ENCODE measurements around the gene ZNF326. TPM values are rescaled to one million over a fixed set of nuclear protein-coding genes. Genes with fewer than 3 reads are reported as not detected.

The ZNF326 gene
- total and polyA plus RNA-seq, 2 of the 8 experiments (the other 6 are each of a cell fraction or from before 2014, with no cell fraction given): 12.2 to 30.6 TPM

DNA sequence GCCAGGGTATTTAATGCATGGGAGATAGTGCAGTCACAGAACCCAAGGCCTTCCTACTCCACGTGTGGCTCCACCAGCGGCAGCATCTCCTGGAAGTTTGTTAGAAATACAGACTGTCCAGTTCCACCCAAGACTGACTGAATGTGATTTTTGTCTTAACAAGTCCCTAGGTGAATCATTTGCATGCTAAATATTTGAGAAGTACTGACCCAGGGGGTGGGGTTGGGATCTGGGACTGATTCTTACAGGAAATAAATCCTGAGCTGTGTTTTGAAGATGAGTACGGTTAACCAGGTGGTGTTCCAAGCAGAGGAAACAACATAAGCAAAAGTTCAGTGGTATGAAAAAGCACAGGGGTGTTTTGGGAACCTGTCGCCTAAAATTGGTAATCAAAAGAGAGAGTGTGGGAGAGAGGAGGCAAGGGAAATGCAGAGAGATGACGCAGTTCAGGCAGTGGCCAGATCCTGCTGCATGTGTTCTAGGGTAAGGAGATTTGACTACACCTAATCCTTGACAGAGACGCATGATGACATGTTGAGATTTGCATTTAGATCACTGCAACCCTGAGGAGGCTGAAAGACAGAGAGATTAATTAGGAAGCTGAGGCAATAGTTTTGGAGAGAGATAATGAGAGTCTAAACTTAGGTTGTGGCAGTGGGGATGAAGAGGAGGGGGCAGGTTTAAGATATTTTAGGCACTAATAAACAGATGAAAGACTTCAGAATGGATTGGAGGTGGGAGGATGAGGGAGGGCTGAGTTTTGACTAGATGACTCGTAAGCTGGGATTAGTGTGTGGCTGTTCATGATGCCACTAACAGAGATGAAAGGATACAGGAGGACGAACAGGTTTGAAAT is 3.7 kb upstream of the ZNF326 start:
- no peak overlapping the region for H3K9ac ChIP-seq (replicated peaks in 1 of 4; ENCODE audit: extremely low read depth in 1 of 4, low read depth in 3 of 4, low read length in 3 of 4)
- no peaks in the 10 kb centered on the region for H3K36me3 ChIP-seq (ENCODE audit: control insufficient read depth in 2 of 4, insufficient read depth in 4 of 4, low read length in 3 of 4)
- ChIA-PET CTCF (ENCODE audit: partially characterized antibody) (interaction anchor here (0.9 to 9.6 kb wide), 10 partner anchors 10 to 211 kb away, joined by 3 to 78 read pairs (median 4); no protein-coding TSS in a partner anchor), POLR2A (ENCODE audit: partially characterized antibody) (interaction anchor here (1.2 kb wide), 1 partner anchor 169 kb away, joined by 4 read pairs; no protein-coding TSS in a partner anchor)
- no peak overlapping the region for H4K8ac ChIP-seq (ENCODE audit: extremely low read depth, insufficient read depth, low read length)
- no peak overlapping the region for H2BK15ac ChIP-seq (ENCODE audit: low read length)
- no peaks in the 10 kb centered on the region for H3K79me1 ChIP-seq (ENCODE audit: low read depth, low read length)
- no peak overlapping the region for H3K56ac ChIP-seq (replicated peaks; ENCODE audit: insufficient read length, low read depth, low read length)
- no peak overlapping the region for H4K91ac ChIP-seq (replicated peaks; ENCODE audit: insufficient read length, low read length)
- H3K4ac ChIP-seq (replicated peaks; ENCODE audit: insufficient read length, low read depth, low read length): no peak overlapping the region
- H3K27me3 ChIP-seq (replicated peaks in 1 of 4; ENCODE audit: control insufficient read depth in 3 of 4, extremely low read depth in 1 of 4, insufficient read depth in 3 of 4, low read length in 3 of 4): no peaks in the 10 kb centered on the region
- no peak overlapping the region for H2BK20ac ChIP-seq (ENCODE audit: low read length)
- H2AFZ ChIP-seq (ENCODE audit: low read length): no peak overlapping the region
- no peak overlapping the region for H2AK5ac ChIP-seq (ENCODE audit: low read depth, low read length)
- H4K20me1 ChIP-seq (replicated peaks in 1 of 2; ENCODE audit: control insufficient read depth in 1 of 2, insufficient read depth in 2 of 2, low read length in 2 of 2): no peaks in the 10 kb centered on the region
- TF ChIP-seq RBBP5 (IDR thresholded peaks at IDR 0.05; ENCODE audit: borderline replicate concordance, low read depth, low read length) (no peak), CHD2 (IDR thresholded peaks at IDR 0.05; ENCODE audit: low read length) (no peak), SAP30 (IDR thresholded peaks at IDR 0.05; ENCODE audit: insufficient read depth, insufficient replicate concordance, low read length) (no peak), SRF (IDR thresholded peaks at IDR 0.05; ENCODE audit: low read depth, low read length) (no peak), KDM1A (IDR thresholded peaks at IDR 0.05; ENCODE audit: borderline replicate concordance, low read length) (no peak), SP2 (IDR thresholded peaks at IDR 0.05; ENCODE audit: low read length) (no peak), EP300 (IDR thresholded peaks at IDR 0.05; ENCODE audit: borderline replicate concordance in 1 of 2, low read depth in 2 of 2, low read length in 2 of 2) (no peak), ASH2L (IDR thresholded peaks at IDR 0.05; ENCODE audit: low read length) (no peak)
- no peak for DNase-seq (ENCODE audit: low read depth in 1 of 2, low spot score in 2 of 2)
- no peak overlapping the region for H3K23ac ChIP-seq (ENCODE audit: insufficient read length)
- no peaks in the 10 kb centered on the region for H3K9me3 ChIP-seq (ENCODE audit: insufficient read depth in 2 of 2, low read depth in 1 of 2, low read length in 1 of 2)
- no peak overlapping the region for H3K4me2 ChIP-seq (ENCODE audit: insufficient read depth in 1 of 2, low read depth in 2 of 2, low read length in 2 of 2)
- no peak overlapping the region for H3K4me3 ChIP-seq (ENCODE audit: extremely low read depth in 1 of 4, insufficient read depth in 2 of 4, low read depth in 3 of 4, low read length in 4 of 4)
- no peak for FAIRE-seq
- 76% methylated on average over 8 of the region's 8 CpGs; no CpG with 5 or more reads in 1 of the 2 experiments for WGBS, 2 experiments (ENCODE audit: extremely low coverage in 1 of 2, insufficient coverage in 1 of 2, insufficient read length in 1 of 2, insufficient replicate concordance in 2 of 2, low coverage in 1 of 2, low lambda C conversion rate in 2 of 2, missing lambda C conversion rate in 1 of 2)
- H2BK12ac ChIP-seq (ENCODE audit: low read depth, low read length): no peak overlapping the region
- 0 out of 2 replicates have a peak, but pooled peaks cover 2% of the 10 kb centered on the region for H3K23me2 ChIP-seq (ENCODE audit: low read depth, low read length)
- H2BK120ac ChIP-seq (replicated peaks; ENCODE audit: low read depth, low read length): no peak overlapping the region
- H3K4me1 ChIP-seq (replicated peaks in 1 of 4; ENCODE audit: control insufficient read depth in 3 of 4, insufficient read depth in 4 of 4, low read length in 3 of 4): peaks cover 0 to 5% (median 0%) of the 10 kb centered on the region in 4 experiments; a peak in 1 of 7 replicates
- H3K18ac ChIP-seq (ENCODE audit: extremely low read depth, low read length): no peak overlapping the region
- H2BK5ac ChIP-seq (ENCODE audit: low read depth, low read length): no peak overlapping the region
- H4K5ac ChIP-seq (ENCODE audit: insufficient read length, low read depth, low read length): no peak overlapping the region
- no peak overlapping the region for H3K27ac ChIP-seq (ENCODE audit: low read depth, low read length)
- H3K79me2 ChIP-seq (ENCODE audit: control insufficient read depth in 1 of 2, insufficient read depth in 2 of 2, low read length in 2 of 2): peaks cover 7 to 12% of the 10 kb centered on the region in 2 experiments; a peak in 3 of 4 replicates
- H3K14ac ChIP-seq (ENCODE audit: insufficient read length): no peak overlapping the region

All from H1 (cell line).